HEK293T (cell line): Measurements from ENCODE around the gene CDK5RAP2.
"Not testable (repeated sequence)": the region's sequence is repeated elsewhere in the genome, so short reads cannot be mapped to it uniquely, and the experiment has no call there.

Experiments
- CTCF ChIA-PET: fragments of 350-600 bp; formaldehyde crosslinking; extraction: SDS; loops from one replicate; lab custom pipeline; 2021; ENCODE audit warnings: antibody characterized with exemption, inconsistent platforms; lab: Yijun Ruan, JAX
- POLR2A ChIA-PET: fragments of 350-600 bp; formaldehyde crosslinking; extraction: SDS; loops from one replicate; lab custom pipeline; 2020; ENCODE audit warnings: antibody characterized with exemption, inconsistent platforms; lab: Yijun Ruan, JAX
- DNase-seq: peaks from one replicate; pipeline ENCODE4 v3.0.0; 2012; ENCODE audit warnings: mixed read lengths; ENCODE audit errors: extremely low spot score
- ARNT ChIP-seq: fragments of 450-650 bp; IDR thresholded peaks from 2 replicates; pipeline ENCODE4 v1.6.1; 2017; ENCODE audit warnings: mild to moderate bottlenecking
- BHLHE40 ChIP-seq: fragments of 450-650 bp; IDR thresholded peaks from 2 replicates; pipeline ENCODE4 v1.6.1; 2016; ENCODE audit warnings: mild to moderate bottlenecking, moderate library complexity, borderline replicate concordance
- CTBP1 ChIP-seq: fragments of 450-650 bp; IDR thresholded peaks from 2 replicates; pipeline ENCODE4 v1.6.1; 2016; ENCODE audit warnings: borderline replicate concordance
- ELF4 ChIP-seq: fragments of 450-650 bp; IDR thresholded peaks from 2 replicates; pipeline ENCODE4 v1.6.1; 2017; ENCODE audit warnings: antibody characterized with exemption
- FOXA1 ChIP-seq: fragments of 450-650 bp; IDR thresholded peaks from 2 replicates; pipeline ENCODE4 v1.6.1; 2016; ENCODE audit warnings: mild to moderate bottlenecking
- FOXK2 ChIP-seq: fragments of 450-650 bp; IDR thresholded peaks from 2 replicates; pipeline ENCODE4 v1.6.1; 2016; ENCODE audit warnings: mild to moderate bottlenecking
- FOXM1 ChIP-seq: fragments of 450-650 bp; IDR thresholded peaks from 2 replicates; pipeline ENCODE4 v1.6.1; 2017; ENCODE audit warnings: mild to moderate bottlenecking, borderline replicate concordance
- HDGF ChIP-seq: fragments of 450-650 bp; IDR thresholded peaks from 2 replicates; pipeline ENCODE4 v1.6.1; 2017; ENCODE audit warnings: antibody characterized with exemption, borderline replicate concordance
- L3MBTL2 ChIP-seq: fragments of 450-650 bp; conservative IDR thresholded peaks from 2 replicates; pipeline ENCODE4 v1.6.1; 2016; ENCODE audit warnings: mild to moderate bottlenecking
- LEF1 ChIP-seq: fragments of 450-650 bp; IDR thresholded peaks from 2 replicates; pipeline ENCODE4 v1.6.1; 2017; ENCODE audit warnings: mild to moderate bottlenecking, borderline replicate concordance
- NFRKB ChIP-seq: fragments of 450-650 bp; IDR thresholded peaks from 2 replicates; pipeline ENCODE4 v1.6.1; 2016; ENCODE audit warnings: mild to moderate bottlenecking, moderate library complexity
- PKNOX1 ChIP-seq: fragments of 450-650 bp; IDR thresholded peaks from 2 replicates; pipeline ENCODE4 v1.6.1; 2016
- SP1 ChIP-seq: fragments of 450-650 bp; IDR thresholded peaks from 2 replicates; pipeline ENCODE4 v1.6.1; 2017
- SUZ12 ChIP-seq: fragments of 450-650 bp; IDR thresholded peaks from 2 replicates; pipeline ENCODE4 v1.6.1; 2016; ENCODE audit warnings: mild to moderate bottlenecking
- TARDBP ChIP-seq: fragments of 450-650 bp; IDR thresholded peaks from 2 replicates; pipeline ENCODE4 v1.6.1; 2016
- ZNF384 ChIP-seq: fragments of 450-650 bp; IDR thresholded peaks from 2 replicates; pipeline ENCODE4 v1.6.1; 2016

Gene CDK5RAP2

GRCh38 chr9:120528829-120529228 lies 51.1 kb downstream of the CDK5RAP2 start:
- POLR2A ChIA-PET = no interaction called here
- CTCF ChIA-PET = no interaction called here
- TF ChIP-seq SP1 (no peak), BHLHE40 (no peak)
- no peak for DNase-seq

- ChIA-PET CTCF (no interaction called here), POLR2A (no interaction called here)
- DNase-seq = no peak
- TF ChIP-seq FOXA1 = no peak
Measured at GRCh38 chr9:120528327-120528726, 51.6 kb downstream of the CDK5RAP2 start.

- CTCF ChIA-PET = no interaction called here
- TF ChIP-seq ARNT (no peak), L3MBTL2 (no peak), ELF4 (no peak)
Measured at GRCh38 chr9:120526534-120526933, 53.4 kb downstream of the CDK5RAP2 start.

GRCh38 chr9:120524863-120525262 lies 55.1 kb downstream of the CDK5RAP2 start:
- ChIA-PET POLR2A (no interaction called here), CTCF (no interaction called here)
- TF ChIP-seq NFRKB = no peak
- no peak for TF ChIP-seq ARNT
- no peak for TF ChIP-seq ELF4
- TF ChIP-seq L3MBTL2 = no peak
- no peak for TF ChIP-seq FOXA1
- TF ChIP-seq ZNF384 = no peak
- TF ChIP-seq LEF1 = no peak
- TF ChIP-seq PKNOX1 = no peak
- TF ChIP-seq CTBP1 = no peak
- no peak for TF ChIP-seq FOXM1
- no peak for TF ChIP-seq BHLHE40
- TF ChIP-seq SP1 = no peak
- no peak for TF ChIP-seq FOXK2
- TF ChIP-seq SUZ12 = no peak
- DNase-seq = no peak

More at GRCh38 chr9:120526534-120526933, 53.4 kb downstream of the CDK5RAP2 start:
- POLR2A ChIA-PET = no interaction called here
- no peak for DNase-seq

GRCh38 chr9:120524038-120524437 lies 55.9 kb downstream of the CDK5RAP2 start:
- TF ChIP-seq TARDBP = no peak
- TF ChIP-seq HDGF = no peak
- no peak for TF ChIP-seq ZNF384
- no peak for TF ChIP-seq FOXA1
- no peak for TF ChIP-seq FOXK2
- no peak for TF ChIP-seq L3MBTL2
- no peak for TF ChIP-seq PKNOX1
- no peak for TF ChIP-seq LEF1
- TF ChIP-seq BHLHE40 = no peak
- ChIA-PET CTCF (interaction anchor here (0.6 kb wide), 1 partner anchor 73 kb away, joined by 3 read pairs; no protein-coding TSS in a partner anchor), POLR2A (no interaction called here)
- DNase-seq = no peak

GRCh38 chr9:120522558-120522957 lies 57.4 kb downstream of the CDK5RAP2 start:
- no peak for TF ChIP-seq SP1
- TF ChIP-seq CTBP1 = no peak
- ChIA-PET CTCF (no interaction called here), POLR2A (no interaction called here)
- no peak for DNase-seq

GRCh38 chr9:120522032-120522431 lies 57.9 kb downstream of the CDK5RAP2 start:
- no peak for TF ChIP-seq SUZ12
- TF ChIP-seq HDGF = no peak
- TF ChIP-seq NFRKB = no peak
- TF ChIP-seq LEF1 = no peak
- DNase-seq = no peak
- POLR2A ChIA-PET = no interaction called here
- CTCF ChIA-PET = no interaction called here

GRCh38 chr9:120521101-120521500 lies 58.9 kb downstream of the CDK5RAP2 start:
- ChIA-PET CTCF (interaction anchor here (0.7 kb wide), 1 partner anchor 11 kb away, joined by 3 read pairs; no protein-coding TSS in a partner anchor), POLR2A (no interaction called here)
- TF ChIP-seq ELF4 (no peak), SUZ12 (no peak), SP1 (no peak), NFRKB (no peak), FOXK2 (no peak), LEF1 (no peak)
- no peak for DNase-seq

GRCh38 chr9:120515996-120516395 lies 64.0 kb downstream of the CDK5RAP2 start:
- CTCF ChIA-PET, DNase-seq, POLR2A ChIA-PET: not testable (repeated sequence)

- DNase-seq, POLR2A ChIA-PET, CTCF ChIA-PET: not testable (repeated sequence)
Measured at GRCh38 chr9:120515481-120515880, 64.5 kb downstream of the CDK5RAP2 start.
